ENCODE data around the gene PLIN1. TPM values are rescaled to one million over a fixed set of nuclear protein-coding genes. Genes with fewer than 3 reads are reported as not detected.

PLIN1 gene
- total RNA-seq, 1 experiment from 2014 or later: 0.09 TPM

DNA sequence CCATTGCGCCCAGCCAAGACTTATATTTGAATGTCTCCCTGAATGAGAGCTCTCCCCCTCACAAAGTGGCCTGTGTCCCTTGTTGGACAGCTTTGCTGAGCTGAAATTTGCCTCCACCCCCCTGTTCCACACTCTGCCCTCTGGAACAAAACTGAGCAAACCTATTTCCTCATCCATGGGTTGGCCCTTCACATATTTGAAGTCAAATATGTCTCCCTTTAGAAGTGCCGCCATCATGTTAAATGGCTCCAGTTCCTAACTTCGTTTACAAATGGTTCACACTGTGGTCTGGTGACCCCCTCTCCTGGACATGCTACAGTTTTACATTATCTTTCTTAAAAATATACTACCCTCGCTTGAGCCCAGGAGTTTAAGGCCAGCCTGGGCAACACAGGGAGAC, 4.6 kb downstream of the PLIN1 start:
- no peak overlapping the region for H3K27ac ChIP-seq (ENCODE audit: insufficient read length, low read depth, low read length)
- no peak overlapping the region for H2AK5ac ChIP-seq (ENCODE audit: insufficient read length, low read length)
- H3K36me3 Mint-ChIP-seq (ENCODE audit: insufficient read depth in 1 of 3, low read depth in 3 of 3): no peaks in the 10 kb centered on the region
- H2BK15ac ChIP-seq (ENCODE audit: low read depth, low read length): no peak overlapping the region
- H2BK20ac ChIP-seq (ENCODE audit: low read depth, low read length, poor library complexity, severe bottlenecking): no peak overlapping the region
- no peaks in the 10 kb centered on the region for H3K23me2 ChIP-seq (ENCODE audit: insufficient read length, low read depth, low read length, poor library complexity, severe bottlenecking)
- H3K4me2 ChIP-seq (ENCODE audit: insufficient read depth, insufficient read length, low read length): no peak overlapping the region
- no peak overlapping the region for H3K56ac ChIP-seq (ENCODE audit: insufficient read length, low read depth, low read length)
- WGBS (ENCODE audit: extremely low coverage, insufficient read length, low lambda C conversion rate): no CpG with 5 or more reads among the region's 4 CpGs
- no peak overlapping the region for H3K23ac ChIP-seq (ENCODE audit: insufficient read length, low read depth, low read length)
- H3K9ac ChIP-seq (ENCODE audit: extremely low read depth, insufficient read length, low read length): no peak overlapping the region
- H3K4ac ChIP-seq (ENCODE audit: low read depth, low read length): no peak overlapping the region
- H3K27ac Mint-ChIP-seq: no peak overlapping the region
- H2BK12ac ChIP-seq (ENCODE audit: insufficient read length, low read depth, low read length): no peak overlapping the region
- H2BK120ac ChIP-seq (ENCODE audit: low read depth, low read length, poor library complexity, severe bottlenecking): no peak overlapping the region
- H3K9me3 ChIP-seq (ENCODE audit: control insufficient read depth, low read depth, low read length): no peaks in the 10 kb centered on the region
- no peak for DNase-seq
- no peak overlapping the region for H4K91ac ChIP-seq (ENCODE audit: insufficient read length, low read depth, low read length)
- H3K4me1 Mint-ChIP-seq: peaks cover 4 to 8% of the 10 kb centered on the region in 2 experiments; a peak in 2 of 4 replicates
- no peak overlapping the region for H2BK5ac ChIP-seq (ENCODE audit: insufficient read length, low read length)
- no peaks in the 10 kb centered on the region for H4K20me1 ChIP-seq (ENCODE audit: control insufficient read depth, insufficient read depth, insufficient read length)
- H3K18ac ChIP-seq (ENCODE audit: insufficient read length, low read depth, low read length): no peak overlapping the region
- H3K4me1 ChIP-seq (ENCODE audit: insufficient read depth, low read length): no peaks in the 10 kb centered on the region
- TF ChIP-seq, protein P1, sequence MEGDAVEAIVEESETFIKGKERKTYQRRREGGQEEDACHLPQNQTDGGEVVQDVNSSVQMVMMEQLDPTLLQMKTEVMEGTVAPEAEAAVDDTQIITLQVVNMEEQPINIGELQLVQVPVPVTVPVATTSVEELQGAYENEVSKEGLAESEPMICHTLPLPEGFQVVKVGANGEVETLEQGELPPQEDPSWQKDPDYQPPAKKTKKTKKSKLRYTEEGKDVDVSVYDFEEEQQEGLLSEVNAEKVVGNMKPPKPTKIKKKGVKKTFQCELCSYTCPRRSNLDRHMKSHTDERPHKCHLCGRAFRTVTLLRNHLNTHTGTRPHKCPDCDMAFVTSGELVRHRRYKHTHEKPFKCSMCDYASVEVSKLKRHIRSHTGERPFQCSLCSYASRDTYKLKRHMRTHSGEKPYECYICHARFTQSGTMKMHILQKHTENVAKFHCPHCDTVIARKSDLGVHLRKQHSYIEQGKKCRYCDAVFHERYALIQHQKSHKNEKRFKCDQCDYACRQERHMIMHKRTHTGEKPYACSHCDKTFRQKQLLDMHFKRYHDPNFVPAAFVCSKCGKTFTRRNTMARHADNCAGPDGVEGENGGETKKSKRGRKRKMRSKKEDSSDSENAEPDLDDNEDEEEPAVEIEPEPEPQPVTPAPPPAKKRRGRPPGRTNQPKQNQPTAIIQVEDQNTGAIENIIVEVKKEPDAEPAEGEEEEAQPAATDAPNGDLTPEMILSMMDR (conservative IDR thresholded peaks at IDR 0.05): no peak
- H3K4me3 Mint-ChIP-seq: no peak overlapping the region
- no peaks in the 10 kb centered on the region for H3K79me1 ChIP-seq (ENCODE audit: insufficient read depth, low read depth, low read length, poor library complexity, severe bottlenecking)
- no peak overlapping the region for H4K8ac ChIP-seq (replicated peaks; ENCODE audit: insufficient read length, low read depth, low read length)
- peaks cover 19% of the 10 kb centered on the region for H3K27me3 Mint-ChIP-seq (ENCODE audit: low read depth)
- H3K14ac ChIP-seq (ENCODE audit: insufficient read depth, low read length): no peak overlapping the region
- H4K5ac ChIP-seq (ENCODE audit: insufficient read length, low read depth, low read length): no peak overlapping the region
- H2AFZ ChIP-seq (ENCODE audit: low read length): no peak overlapping the region
- no peaks in the 10 kb centered on the region for H3K79me2 ChIP-seq (ENCODE audit: insufficient read depth, low read length)
- H3T11ph ChIP-seq (ENCODE audit: low read length): no peak overlapping the region
- H3K9me3 Mint-ChIP-seq: no peaks in the 10 kb centered on the region
- H3K27me3 ChIP-seq (ENCODE audit: insufficient read depth, low read length): no peaks in the 10 kb centered on the region
